Measurements from ENCODE around the gene ADH7.

GRCh38 chr4:99483636-99484035 lies 48.5 kb upstream of the ADH7 start:
- no peak for TF ChIP-seq CTCF (IDR thresholded peaks at IDR 0.05)
- no peak for TF ChIP-seq POLR2A (IDR thresholded peaks at IDR 0.05)
- TF ChIP-seq EP300 (IDR thresholded peaks at IDR 0.05), result no peak

Measured in suprapubic skin (tissue), 3 donors.